COLO668 (cell line): ENCODE results near the gene RPS6KB1.
"Not testable (repeated sequence)": the region's sequence is repeated elsewhere in the genome, so short reads cannot be mapped to it uniquely, and the experiment has no call there.

Experiments
- DNase-seq: peaks from one replicate; lab custom pipeline; 2025; ENCODE audit not compliant: unreplicated experiment; lab: John Stamatoyannopoulos, UW

RPS6KB1 gene

DNA sequence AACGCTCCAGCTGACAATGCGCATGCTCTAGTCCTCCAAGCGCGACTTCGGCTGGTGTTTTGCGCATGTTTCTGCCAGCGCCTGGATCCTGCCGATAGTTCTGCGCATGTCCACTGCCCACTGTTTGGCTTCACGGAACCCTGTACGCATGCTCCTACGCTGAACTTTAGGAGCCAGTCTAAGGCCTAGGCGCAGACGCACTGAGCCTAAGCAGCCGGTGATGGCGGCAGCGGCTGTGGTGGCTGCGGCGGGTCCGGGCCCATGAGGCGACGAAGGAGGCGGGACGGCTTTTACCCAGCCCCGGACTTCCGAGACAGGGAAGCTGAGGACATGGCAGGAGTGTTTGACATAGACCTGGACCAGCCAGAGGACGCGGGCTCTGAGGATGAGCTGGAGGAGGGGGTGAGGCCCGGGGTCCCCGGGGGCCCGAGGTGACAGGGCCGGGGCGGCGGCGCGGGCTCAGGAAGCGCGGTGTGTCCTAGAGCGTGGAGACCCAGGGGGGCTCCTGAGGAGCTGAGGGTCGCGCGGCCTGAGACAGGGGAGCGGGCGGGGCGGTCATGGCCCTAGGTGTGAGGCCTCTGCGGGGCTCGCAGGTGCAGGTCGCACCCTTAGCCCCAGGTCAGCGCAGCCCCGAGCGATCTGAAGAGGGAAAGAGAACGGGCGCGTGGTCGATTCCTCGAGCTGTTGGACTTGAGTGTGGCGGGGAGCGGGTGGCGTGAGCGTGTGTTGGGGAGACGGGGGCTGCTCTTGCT is at the start of gene RPS6KB1, which contains the start of gene TUBD1:
Gene RPS6KB1 (plus strand): TSS at position 198 of the 752 bp plus-strand sequence. CDS start 64 bp downstream, at position 262.
Gene TUBD1 (minus strand): TSS at position 20 of the 752 bp plus-strand sequence. CDS start 1,941 bp downstream, outside the sequence.
- peak; percentile 91 for DNase-seq

DNA sequence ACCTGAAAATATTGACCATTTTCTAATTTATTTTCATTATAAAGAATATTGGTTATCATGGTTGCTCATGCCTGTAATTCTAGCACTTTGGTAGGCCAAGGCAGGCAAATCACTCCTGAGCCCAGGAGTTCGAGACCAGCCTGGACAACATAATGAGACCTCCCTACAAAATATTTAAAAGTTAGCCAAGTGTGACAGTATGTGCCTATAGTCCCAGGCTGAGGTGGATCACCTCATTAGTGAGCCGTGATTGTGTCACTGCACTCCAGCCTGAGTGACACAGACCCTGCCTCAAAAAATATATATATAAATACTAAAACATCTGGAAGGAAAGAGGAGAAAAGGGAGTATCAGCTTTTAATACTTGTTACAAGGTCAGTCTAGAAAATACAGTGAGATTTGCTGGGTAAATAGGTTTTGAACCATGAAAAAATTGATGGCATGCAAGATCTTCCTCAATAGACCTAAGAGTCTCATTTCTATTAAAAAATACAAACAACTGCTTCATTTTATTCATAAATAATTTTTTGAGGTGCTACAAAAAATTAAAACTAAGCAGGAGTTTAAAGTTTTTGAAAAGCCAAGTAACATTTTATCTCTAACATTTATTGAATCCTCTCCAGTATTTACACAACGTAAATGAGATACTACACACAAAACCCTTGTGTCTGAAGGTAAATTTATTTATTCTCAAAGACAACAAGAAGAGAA is 47.9 kb upstream of the RPS6KB1 start:
- peak; percentile 5 for DNase-seq

DNA sequence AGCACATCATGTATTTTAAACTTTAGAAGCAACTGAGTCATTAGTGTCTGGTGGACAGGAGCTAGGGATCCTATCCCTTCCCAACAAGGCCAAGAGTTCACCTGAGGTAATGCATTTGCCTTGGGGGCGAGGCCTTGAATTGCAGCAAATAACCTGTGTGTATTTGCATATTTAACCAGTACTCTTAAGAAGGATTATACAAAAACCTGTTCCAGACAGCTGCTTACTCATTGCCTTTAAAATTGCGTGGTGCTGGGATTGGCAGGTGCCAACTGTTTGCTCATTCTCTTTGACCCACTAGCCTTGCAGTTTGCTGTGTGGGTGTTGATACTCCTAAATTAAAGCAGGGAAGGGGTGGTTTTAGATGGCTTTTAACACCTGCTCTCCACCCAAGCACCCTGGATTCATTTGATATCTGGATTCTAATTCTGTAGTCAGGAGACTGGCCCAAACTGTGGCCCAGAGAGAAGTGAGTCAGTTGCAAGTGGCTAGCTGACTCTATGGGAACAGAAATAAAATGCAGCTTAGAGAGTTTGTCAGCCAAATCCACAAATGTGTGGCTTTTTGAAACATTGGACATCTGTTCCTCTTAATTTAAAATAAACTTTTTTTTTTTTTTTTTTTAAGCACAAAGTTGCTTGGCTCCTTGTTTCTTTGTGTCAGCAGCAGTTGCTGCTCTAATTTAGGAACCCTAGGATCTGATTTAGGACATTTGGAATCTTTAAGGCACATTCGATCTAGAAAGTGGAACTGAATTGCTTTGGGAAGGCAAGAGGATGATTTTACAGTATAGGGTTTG is 47.1 kb upstream of the RPS6KB1 start:
- DNase-seq = peak; percentile 76

DNA sequence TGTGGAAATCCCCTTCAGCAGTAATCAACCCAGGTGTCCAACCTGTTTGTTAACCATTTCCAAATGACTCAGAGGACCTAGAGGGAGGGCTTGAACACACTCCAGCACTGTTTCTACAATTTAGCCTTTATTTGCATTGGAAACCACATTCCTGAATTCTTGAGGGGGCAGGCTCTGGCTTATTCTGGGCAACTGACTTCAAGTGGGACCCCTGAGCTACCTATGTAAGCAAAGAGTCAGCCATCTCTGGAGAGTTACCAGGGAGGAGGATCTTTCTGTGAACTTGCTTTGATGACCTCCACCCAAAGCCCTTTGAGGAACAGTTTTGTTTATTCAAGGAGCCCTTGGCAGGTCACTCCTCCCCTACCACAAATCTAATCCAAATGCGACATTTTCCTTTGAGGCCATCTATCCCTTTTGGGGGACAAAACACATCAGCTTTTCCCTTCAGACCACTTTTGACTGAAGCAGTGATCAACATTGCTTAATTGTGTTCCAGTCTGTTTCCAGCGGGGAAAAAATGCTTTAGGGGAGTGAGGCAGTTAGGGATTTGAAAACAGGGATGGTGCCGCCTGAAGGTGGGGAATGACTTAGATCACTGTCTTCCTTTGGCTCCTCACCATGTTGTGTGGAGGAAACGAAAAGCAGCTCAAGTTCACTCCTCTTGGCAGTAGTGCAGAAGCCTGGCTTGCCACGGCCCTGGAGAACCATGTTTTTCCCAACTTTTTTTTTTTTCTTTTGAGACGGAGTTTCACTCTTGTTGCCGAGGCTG is 46.3 kb upstream of the RPS6KB1 start:
- peak; percentile 40 for DNase-seq

DNA sequence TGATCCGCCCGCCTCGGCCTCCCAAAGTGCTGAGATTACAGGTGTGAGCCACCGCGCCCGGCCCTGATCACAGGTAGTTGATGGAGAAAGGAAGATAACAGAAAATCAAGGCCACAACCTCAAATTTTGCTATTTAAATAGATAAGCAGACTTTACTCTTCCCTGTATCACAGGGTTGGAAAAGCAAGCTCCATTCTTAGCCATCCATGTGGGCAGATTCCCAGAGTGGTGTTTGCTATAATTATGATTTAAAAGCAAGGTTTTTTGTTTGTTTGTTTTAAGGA is 44.6 kb upstream of the RPS6KB1 start:
- DNase-seq = no peak

DNA sequence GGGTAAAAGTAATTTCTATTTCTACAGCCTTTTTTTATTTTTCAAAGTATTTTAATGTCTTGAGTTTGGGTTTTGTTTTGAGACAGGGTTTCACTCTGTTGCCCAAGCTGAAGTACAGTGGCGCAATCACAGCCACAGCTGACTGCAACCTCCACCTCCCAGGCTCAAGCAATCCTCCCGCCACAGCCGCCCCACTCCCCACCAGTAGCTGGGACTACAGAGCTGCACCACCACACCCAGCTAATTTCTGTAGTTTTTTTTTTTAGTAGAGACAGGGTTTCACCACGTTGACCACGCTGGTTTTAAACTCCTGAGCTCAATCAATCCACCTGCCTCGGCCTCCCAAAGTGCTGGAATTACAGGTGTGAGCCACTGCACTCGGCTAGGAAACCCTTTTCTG is 44.1 kb upstream of the RPS6KB1 start:
- no peak for DNase-seq

DNA sequence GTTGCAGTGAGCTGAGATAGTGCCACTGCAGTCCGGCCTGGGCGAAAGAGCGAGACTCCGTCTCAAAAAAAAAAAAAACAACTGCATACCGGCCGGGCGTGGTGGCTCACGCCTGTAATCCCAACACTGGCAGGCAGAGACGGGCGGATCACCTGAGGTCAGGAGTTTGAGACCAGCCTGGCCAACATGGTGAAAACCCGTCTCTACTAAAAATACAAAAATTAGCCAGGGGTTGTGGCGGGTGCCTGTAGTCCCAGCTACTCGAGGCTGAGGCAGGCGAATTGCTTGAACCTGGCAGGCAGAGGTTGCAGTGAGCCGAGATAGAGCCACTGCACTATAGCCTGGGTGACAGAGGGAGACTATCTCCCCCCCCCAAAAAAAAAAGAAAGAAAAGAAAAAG is 42.6 kb upstream of the RPS6KB1 start:
- not testable (repeated sequence) for DNase-seq

DNA sequence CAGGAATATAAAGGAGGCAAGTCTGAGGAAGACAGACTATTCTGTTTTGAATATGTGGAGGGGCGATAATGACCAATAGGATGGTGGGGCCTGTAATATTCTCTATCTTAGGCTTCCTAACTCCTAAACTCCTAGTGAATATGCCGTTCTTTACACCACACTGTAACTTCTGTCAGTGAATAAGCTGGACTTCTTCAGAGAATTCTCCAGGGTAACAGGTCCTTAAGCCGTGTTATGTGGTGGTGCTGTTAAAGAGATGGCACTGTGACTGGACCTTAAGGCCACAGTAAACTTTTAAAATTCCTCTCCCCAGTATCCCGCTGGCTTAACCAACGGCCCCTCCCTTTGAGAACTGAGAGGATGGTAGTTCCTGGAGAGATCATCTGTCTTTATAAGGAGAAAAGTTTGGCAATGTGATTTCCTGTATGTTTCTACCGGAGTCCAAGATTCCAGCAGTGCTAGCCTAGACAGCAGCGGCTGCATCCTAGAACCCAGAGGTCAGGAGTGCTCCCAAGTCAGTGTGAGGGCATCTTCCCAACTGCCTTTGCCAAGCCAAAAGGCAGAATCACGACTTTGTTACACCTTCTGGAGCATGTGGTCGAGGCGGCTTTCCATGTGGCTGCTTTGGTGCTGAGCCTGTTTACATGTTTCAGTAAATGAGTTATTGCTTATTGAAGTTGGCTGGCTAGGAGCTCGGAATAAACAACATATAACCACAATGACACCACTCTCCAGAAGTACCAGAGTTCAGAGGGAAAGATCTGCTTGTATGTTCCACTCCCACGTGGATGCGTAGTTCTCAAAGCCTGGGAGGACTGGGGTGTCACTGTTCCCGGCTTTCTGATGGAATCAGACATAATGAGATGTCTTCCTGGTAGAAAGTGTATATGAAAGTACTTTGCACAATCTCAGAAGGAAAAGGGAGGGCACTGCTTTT is 41.2 kb upstream of the RPS6KB1 start:
- no peak for DNase-seq

DNA sequence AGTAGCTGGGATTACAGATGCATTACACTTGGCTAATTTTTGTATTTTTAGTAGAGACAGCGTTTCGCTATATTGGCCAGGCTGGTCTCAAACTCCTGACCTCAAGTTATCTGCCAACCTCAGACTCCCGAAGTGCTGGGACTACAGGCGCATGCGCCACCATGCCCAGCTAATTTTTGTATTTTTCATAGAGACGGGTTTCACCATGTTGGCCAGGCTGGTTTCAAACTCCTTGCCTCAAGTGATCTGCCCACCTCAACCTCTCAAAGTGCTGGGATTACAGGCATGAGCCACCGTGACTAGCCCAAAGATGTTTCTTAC is 40.1 kb upstream of the RPS6KB1 start:
- DNase-seq = not testable (repeated sequence)

DNA sequence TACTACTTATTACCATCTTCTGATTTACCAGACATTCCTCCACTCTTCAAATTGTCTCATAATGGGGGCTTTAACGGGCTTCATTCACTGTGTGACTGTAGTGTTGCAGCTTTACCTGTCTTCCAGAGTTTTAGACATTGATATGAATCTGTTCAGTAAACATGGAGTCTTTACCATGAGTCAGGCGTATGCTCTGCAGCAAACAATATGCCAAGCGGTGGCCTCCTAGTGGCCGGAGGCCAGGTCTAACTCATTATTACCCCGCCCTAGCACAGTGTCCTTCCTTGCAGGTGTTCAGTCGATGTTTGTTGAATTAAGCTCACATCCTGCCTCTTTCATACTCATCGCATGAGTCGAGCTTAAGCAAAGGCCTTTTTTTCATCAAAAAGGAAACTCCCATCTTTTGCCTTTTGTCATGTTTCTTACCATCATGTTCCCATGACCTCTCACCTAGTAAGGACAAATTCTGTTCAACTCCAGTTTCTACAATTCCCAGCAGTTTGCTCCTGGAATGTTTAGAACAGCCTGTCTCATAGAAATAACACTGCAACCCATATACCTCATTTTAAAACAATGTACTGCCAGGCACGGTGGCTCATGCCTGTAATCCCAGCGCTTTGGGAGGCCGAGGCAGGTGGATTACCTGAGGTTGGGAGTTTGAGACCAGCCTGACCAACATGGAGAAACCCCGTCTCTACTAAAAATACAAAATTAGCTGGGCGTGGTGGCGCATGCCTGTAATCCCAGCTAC is 39.6 kb upstream of the RPS6KB1 start:
- DNase-seq = peak; percentile 57

DNA sequence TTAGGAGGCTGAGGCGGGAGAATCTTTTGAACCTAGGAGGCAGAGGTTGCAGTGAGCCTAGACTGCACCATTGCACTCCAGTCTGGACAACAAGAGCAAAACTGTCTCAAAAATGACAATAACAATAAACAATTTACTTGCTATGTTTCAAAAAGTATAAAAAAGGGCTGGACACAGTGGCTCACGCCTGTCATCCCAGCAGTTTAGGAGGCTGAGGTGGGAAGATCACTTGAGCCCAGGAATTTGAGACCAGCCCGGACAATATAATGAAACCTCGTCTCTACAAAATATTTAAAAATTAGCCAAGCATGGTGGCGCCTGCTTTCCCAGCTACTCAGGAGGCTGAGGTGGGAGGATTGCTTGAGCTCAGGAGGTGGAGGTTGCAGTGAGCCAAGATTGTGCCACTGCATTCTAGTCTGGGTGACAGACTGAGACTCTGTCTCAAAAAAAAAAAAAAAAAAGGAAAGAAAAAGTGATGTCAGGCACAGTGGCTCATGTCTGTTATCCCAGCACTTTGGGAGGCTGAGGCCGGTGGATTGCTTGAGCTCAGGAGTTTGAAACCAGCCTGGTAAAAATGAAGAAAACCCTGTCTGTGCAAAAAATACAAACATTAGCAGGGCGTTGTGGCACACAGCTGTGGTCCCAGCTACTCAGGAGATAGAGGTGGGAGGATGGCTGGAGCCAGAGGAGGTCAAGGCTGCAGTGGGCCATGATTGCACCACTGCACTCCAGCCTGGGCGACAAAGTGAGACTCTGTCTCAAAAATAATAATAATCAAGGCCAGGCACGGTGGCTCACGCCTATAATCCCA is 38.8 kb upstream of the RPS6KB1 start:
- not testable (repeated sequence) for DNase-seq

DNA sequence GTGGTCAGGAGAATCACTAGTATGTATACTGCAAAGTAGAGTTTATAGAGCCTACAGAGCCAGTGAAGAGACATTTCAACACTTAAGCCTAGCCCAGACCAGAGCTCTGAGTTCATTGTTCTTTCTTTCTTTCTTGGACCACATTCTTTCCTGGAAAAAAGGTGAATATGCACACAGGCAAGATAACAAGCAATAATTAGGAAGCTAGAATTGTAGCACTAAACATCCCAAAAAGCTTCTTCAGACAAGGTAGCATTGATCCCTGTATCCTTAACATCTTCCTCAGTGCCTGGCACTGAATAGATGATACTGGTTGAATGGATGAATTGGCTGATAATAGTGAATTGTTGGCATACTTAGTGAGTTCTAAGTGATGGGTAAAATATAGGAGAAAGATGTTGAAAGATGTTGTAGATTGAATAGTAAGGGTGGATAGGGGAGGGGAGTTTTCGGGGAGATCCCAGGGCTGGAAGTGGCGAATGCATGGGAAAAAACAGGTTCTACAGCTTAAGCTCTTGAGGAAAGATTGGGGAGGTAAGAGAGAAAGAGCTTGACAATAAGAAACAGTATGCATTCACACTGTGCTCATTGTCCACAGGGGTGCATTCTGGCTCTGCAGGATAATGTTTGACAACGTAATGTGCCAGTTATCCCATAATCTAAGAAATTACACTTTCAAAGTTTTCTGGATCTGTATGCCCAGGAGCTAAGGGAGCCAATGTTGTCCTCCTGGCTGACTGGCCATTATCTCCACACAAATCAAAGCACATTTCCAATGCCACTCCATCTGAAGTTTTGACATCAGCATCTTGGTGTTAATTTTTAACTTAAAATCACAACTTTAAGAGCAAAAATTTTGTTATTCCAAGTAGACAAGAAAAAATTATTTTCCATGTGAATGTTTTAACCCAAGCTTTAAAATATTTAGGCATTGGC is 35.8 kb upstream of the RPS6KB1 start:
- no peak for DNase-seq

DNA sequence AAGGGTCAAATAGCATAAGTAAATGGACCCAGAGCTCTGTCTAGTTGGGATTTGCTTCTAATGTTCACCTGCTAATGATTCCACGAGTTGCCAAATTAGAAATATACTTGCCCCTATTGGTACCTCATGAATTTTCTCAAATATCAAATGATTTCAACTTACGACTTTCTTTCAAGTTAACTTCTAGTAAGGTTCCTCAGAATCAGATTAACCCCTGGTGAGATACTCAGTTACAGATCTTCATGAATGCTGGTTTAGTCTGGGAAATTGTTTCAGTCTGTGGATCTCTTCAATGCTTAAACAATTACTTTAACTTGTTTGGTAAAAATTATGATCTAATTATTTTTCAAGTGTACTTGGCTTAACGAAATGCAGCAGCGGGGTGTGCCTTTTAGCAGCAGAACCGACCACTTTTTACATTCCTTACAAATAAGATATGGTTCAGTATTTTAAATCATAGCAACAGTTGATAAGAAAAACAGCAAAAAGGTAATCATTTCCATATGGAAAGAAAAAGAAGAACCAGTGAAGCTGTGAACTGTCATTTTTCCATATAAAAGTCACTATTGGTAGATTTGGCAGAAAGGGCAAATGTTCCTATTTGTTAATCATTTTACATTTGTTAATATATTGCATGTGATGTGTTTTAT is 34.6 kb upstream of the RPS6KB1 start:
- DNase-seq = no peak

DNA sequence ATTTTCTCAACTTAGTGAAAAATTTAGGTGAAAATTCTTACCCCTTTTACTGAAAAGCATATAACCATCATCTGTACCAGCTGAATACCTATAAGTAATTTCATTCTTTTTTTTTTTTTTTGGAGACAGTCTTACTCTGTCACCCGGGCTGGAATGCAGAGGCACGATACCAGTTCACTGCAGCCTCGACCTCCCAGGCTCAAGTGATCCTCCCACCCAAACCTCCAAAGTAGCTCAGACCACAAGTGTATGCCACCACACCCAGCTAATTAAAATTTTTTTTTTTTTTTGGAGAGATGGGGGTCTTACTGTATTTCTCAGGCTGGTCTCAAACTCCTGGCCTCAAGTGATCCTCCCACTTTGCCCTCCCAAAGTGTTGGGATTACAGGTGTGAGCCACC is 34.0 kb upstream of the RPS6KB1 start:
- no peak for DNase-seq

DNA sequence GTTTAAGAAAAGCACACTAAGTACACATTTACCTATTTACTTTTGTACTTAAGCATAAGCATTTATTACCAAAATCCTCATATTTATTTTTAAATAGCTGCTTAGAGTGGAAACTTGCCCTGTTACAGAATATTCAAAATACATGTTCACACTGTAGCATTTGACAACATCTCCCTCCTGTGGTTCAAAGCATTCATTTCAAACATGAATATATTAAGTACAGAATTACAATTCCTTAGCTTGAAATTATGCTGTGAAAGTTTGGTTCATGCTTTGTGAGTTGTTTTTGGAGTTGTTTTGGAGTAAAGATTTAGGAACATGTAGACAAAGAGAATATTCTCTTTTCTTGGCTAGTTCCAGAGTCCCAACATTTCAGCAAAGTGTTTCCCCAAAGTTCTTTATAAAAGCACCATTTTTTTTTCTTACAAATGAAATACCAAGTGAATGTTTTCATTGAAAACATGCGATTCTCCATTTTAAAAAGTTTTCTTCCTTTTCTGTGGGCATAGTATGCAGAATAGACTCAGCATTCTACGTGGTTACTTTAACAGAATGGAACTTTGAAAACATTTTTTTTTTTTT is 33.4 kb upstream of the RPS6KB1 start:
- no peak for DNase-seq

DNA sequence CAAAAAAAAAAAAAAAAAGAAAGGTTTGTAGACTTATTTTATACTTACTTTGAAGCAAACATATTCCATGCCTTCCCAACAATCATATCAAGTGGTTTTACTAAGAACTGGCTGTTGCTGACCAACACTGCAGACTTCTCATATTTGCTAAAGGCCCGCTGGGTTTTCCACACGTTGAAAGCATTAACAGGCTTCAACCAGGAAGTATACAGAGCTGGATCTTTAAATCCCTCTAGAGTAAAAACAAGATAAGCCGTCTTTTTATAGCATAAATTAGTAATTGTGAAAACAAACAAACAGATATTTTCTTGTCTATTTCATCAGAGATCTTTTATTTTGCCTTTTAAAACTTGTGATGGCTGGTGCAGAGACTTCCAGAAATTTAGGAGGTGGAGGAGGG is 29.3 kb upstream of the RPS6KB1 start:
- no peak for DNase-seq

DNA sequence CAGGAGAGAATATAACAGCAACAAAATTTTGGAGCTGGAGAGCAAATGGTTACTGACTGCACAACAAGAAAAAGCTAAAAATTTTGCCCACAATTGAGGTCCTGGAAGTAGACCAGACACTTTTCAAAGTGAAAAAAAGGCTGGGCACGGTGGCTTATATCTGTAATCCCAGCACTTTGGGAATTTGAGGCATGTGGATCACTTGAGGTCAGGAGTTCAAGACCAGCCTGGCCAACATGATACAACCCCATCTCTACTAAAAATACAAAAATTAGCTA is 23.0 kb upstream of the RPS6KB1 start:
- no peak for DNase-seq
